GM04503 (cell line): Measurements from ENCODE around the gene EBF3.

Experiments used
- DNase-seq: peaks from one replicate; pipeline ENCODE4 v3.0.0-alpha.2; 2012; ENCODE audit warnings: low read depth

Gene EBF3

DNA sequence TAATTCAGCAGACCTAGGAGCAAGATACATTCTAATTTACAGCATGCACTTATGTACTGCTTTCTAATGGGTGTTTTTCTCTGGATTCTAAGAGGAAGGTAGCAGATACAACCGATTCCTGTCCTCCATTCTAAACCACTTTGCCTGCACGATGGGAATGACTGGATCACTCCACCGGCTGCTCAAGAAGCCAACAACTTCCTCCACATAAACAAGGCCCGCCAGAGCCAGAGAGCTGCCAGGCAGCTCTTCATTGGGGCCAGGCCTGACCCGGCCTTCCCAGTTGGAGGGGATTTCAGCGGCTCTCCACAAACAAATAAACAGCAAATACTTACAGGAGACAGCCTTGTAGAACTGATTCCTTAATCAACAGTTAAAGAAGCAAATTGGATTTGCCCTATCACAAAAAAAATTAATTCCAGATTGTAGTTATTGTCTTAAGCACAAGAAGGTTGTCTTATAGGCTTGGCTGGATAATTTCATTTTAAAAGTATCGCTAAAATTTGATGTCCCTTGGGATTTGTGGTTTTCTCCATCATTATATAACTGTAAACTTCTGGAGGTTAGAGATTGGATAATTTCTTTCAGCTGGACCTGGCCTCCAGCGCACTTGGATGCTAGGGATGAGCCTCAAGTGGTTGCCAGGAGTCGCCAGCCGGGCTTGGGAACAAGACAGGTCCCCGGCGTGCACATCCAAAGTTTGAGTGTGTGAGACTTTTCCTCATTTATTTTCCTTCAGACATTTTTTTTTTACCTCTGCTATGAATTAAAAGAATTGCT is 20.9 kb downstream of the EBF3 start:
- no peak for DNase-seq

DNA sequence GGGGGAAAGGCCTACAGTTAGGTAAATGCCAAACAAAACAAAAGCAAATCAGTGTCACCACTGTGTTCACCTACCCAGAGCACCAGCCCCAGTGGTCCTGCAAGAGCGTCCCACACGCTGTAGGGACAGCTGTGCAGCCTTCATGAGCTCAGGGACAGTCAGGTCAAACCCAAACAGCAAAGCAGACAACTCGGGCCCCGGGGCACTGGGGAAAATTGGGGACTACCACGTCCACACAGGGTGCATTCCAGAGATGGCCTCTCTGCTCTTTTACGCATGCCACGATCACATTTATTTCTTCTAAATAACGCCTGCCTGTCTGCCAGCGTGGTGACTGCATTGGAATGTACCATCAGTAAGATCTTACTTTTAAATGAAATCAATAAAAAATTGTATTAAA is 21.7 kb downstream of the EBF3 start:
- no peak for DNase-seq

DNA sequence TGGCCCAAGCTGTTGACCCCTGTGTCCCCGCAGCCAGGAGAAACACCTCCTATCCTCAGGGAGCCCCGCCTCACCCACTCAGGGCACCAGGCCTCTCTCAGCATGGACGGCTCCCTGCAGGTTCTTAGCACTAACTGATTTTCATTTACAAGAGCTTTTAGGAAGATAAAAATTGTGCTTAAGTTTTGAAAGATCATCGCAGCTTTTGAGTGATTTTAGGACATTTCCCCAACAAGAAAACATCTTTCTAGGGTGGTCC is 22.1 kb downstream of the EBF3 start:
- DNase-seq: no peak

DNA sequence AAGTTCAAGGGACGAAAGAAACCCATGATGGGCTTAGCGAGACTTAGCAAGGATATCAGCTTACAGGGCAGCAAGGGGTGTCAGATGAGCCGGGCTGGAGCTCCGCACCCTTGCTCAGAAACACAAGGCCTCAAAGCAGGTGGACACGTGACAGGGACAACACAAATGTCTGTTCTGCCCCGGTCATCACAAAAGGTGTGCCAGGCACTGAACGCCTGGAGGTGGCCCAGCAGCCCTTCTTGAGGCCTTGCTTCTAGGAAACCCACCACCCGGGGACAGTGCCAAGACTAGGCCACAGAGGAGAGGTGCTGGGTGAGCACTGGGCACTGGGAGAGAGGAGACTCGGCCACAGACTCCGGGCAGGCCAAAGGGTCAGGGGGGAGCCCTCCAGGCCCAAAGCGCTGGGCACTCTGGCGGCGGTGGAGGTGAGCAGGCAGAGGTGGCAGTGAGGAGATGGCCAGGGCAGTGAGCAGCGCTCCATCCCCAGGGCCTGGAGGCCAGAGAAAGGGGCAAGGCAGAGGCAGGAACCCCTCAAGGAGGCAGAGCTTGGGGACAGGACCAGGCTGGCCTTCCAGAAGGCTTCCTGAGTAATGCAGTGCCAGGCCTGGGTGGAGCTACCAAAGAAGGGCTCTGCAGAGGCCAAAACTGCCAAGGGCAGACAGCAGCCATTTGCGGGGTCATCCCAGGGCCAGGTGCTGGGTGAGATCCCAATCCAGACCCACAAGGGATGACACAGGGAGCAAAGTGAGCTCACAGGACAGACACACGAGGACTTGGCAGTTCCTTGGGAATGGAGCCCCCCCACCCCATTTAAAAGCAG is 22.7 kb downstream of the EBF3 start:
- DNase-seq: no peak

- DNase-seq: no peak
Observed at GRCh38 chr10:129940617-129941198, 23.4 kb downstream of the EBF3 start.

DNA sequence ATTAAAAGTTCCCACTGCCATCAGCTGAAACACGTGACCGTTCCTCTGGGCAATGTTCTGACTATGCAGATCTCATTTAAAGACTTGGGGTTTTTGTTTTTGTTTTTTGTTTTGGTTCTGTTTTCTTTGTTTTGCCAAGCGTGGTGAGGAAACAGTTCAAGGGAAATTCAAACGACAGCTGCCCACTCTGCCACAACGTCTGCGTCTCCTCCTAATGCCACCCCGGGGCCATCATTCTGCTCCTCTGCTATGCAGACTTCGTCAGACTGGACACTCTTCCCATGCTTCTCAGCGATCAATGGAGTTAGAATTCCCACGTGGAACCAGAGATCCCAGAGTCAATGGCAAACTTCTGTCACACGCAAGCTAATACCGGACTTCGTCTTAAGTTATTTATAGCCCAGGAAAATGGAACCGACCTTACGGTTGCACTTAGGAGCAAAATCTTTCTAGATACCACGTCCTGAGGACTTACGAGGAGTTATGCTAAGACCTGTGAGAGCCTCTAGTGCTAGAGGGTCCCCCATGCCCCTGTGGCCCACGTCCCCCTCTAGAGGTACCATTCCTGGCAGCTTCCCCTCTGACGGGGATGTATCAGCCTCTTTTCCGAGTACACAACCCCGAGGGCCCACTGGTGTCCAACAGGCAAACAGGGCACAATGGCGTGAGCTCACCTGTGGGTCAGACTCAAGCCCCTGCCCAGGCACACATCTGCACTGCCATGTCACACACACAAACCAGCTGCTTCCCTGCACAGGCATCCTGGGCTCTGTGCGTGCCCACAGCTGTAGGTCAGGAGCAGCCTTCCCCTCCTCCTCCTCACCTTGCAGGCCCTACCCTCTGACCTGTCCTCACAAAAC is 24.4 kb downstream of the EBF3 start:
- no peak for DNase-seq

GRCh38 chr10:129938460-129938859 is 25.6 kb downstream of the EBF3 start:
- DNase-seq: no peak

DNA sequence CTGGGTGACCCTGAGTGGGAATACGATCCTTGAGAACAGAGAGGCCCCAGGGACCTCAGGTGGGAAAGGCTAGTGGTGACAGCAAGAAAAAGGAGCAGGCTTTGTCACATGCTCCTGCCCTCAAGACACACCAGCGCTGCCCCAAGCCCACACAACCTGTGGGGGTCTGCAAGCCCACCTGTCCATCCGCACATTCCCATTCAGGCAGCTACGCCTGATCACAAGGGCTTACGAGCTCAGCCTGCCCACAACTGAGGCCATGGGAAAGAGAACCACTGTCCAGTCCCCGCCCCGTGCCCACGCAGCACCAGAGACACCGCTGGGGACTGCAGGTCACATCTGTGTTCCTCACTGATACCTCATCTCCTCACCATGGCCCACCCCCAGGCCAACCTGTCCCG is 26.7 kb downstream of the EBF3 start:
- DNase-seq: no peak

DNA sequence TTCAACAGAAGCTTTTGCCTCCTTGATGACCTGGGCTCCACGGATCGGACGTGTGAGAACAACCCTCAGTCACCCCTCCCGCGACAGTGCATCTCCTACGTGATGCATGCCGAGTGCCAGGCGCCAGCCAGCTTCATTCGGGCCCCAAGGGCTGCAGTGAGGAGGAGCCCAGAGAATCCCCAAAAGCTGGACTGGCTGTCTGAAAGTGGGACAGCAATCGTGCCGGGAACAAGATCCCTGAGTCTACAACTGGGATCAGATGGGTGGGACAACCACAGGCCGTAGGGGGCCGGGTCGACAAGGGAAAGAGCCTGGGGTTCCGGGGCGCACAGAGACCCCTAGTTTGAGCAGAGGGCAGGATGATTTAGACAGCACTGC is 27.2 kb downstream of the EBF3 start:
- DNase-seq: no peak

- DNase-seq: no peak
Observed at GRCh38 chr10:129936266-129936922, 27.7 kb downstream of the EBF3 start.

DNA sequence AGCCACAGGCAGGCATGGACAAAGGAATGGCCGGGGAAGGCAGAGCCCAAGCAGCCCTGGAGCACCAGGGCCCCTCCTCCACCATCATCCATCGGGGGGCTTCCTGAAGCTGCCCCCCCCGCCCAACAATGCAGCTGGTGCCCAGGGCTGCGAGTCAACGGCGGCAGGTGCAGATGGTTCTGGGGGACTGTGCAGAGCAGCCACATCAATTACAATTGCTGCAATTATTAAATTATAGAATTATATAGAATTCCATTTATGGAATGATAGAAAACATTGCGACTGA is 28.3 kb downstream of the EBF3 start:
- no peak for DNase-seq

DNA sequence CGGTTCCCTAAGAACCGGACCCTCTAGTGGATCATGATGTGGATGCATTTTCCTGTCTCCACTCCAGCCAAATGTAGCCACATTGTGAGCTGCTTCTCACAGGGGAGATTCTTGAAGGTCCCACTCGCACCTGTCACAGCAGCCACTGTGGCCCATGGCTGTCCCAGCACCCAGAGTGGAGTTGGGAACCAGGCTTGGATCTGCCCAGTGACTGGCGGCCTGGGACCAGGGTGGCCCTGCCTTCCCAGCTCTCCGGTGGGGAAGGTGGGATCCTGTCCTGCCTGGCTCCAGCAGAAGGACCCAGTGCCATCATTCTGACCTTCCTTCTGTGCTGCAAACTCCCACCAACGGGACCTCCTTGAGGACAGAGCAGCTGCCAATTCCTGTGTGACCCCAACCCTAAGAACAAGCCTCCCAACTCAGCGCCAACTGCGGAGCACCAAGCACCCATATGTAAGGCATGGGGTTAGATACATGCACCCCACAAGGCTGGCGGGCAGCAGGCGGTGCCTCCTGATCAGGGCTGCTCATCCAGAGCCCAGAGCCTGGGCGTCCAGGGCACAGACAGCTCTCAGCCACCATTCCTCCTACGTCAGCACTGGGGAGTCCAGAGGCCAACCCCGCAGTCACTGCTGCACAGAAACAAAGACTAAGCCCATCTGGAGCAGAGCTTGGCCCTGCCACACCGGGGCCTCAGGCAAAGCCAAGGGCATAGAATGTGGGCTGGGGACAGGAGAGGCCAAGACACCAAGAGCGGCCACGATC is 28.8 kb downstream of the EBF3 start:
- DNase-seq: no peak

DNA sequence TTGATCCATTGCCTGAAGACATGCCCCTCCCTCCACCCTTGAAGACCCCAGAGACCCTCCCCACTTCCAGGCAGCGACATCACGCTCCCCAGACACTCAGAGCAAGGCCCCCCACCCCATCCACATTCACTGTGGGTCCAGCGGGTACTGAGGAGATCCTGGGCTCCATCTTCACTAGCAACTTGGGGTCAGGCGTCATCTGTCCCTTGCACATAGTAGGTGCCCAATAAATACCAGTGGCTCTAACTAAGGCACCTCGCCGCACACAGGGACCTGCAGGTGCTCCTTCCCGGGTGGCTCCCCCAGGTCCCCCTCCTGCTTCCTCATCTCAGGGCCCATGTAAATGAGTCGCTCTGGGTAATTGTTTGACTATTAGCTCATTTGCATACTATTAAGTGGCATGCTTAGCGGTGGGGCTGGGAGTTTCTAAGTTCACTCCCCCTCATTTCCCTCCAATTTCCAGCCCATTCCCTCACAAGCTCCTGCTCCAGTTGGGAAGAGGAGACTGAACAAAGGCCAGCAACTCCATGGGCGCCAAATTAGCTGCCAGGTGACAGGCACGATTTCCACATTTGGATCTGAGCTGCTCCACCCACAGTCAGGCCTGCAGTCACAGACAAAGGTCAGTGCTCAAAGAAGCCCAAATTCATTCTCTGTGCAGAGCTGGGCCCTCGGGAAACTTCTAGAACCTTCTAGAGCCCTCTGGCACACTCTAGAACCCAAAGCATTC is 29.7 kb downstream of the EBF3 start:
- DNase-seq: no peak

DNA sequence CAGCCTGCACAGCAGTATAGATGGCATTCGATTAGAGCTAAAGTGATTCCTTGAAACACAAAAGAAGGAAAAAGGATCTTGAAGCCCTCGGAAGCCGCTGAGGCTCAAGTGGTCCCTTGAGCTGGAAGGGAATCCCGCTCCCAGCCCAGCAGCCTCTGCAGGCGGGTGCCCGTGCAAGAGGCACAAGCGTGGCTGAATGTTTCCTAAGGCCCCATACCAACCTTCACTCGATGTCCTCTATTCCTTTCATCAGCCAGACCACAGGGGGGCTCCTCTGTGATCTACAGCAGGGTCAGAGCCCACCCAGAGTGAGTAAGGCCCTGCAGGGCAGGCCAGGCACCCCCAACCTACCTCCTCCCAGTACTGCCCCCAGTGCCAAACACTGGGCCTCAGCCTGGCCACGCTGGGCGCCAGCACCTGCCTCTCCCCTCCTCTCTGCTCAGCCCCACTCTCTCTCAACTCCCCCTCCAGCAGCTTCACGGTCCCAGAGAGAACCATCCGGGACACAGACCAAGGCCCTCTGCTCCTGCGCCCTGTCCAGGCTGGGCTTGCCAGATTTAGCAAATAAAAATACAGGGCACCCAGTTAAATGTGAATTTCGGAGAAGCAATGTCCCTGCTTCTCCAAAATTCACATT is 30.5 kb downstream of the EBF3 start:
- DNase-seq: no peak

GRCh38 chr10:129932751-129933433 is 31.2 kb downstream of the EBF3 start:
- DNase-seq: no peak

DNA sequence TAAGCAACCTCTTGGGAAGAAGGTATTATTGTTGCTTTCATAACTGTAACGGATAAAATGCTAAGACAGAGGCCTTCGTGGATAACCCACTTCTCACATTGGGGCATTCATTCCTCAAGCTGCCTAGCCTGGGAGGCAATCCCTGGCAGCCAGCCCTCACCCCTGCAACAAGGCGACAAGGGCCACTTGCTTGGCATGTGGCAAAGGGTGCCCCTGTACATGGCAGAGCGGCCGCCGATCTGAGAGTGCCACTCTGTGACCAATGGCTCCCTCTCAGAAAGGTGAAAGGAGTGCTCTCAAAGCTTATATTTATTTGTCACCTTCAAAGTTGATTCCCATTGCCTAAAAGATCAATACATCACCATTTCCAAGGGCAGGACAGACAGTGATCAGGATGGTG is 31.9 kb downstream of the EBF3 start:
- no peak for DNase-seq

- no peak for DNase-seq
Observed at GRCh38 chr10:129929343-129930292, 34.5 kb downstream of the EBF3 start.

GRCh38 chr10:129927351-129928120 is 36.5 kb downstream of the EBF3 start:
- DNase-seq: no peak
